Activated CD8-positive, alpha-beta T cell treated with anti-CD3 and anti-CD28 coated beads for 36 hours (primary cell): ENCODE measurements around the gene EGFR. TPM values are rescaled to one million over a fixed set of nuclear protein-coding genes. Genes with fewer than 3 reads are reported as not detected.

ENCODE experiments used
- ATAC-seq: fragments of 200-7000 bp; cut with Tn5 transposase; one replicate; pipeline ENCODE4 v1.10.0; 2021; ENCODE audit warnings: mild to moderate bottlenecking, moderate library complexity
- CTCF ChIA-PET: fragments of 350-600 bp; sonication (Branson Sonifier 250); formaldehyde crosslinking; loops from one replicate; lab custom pipeline; 2021; ENCODE audit warnings: antibody characterized with exemption; lab: Charles Lee
- POLR2A ChIA-PET: fragments of 350-600 bp; sonication (Branson Sonifier 250); formaldehyde crosslinking; loops from one replicate; lab custom pipeline; 2021; ENCODE audit warnings: antibody characterized with exemption; lab: Charles Lee
- DNase-seq: peaks from one replicate; pipeline ENCODE4 v3.0.0-alpha.2; 2020
- H3K27ac Mint-ChIP-seq: one replicate; pipeline ENCODE4 v1.8.0; 2021; ENCODE audit warnings: mild to moderate bottlenecking, mixed read lengths
- H3K27me3 Mint-ChIP-seq: one replicate; pipeline ENCODE4 v1.8.0; 2021; ENCODE audit warnings: mixed read lengths
- H3K36me3 Mint-ChIP-seq: one replicate; pipeline ENCODE4 v1.8.0; 2021; ENCODE audit warnings: low read depth, mixed read lengths
- H3K4me1 Mint-ChIP-seq: one replicate; pipeline ENCODE4 v1.8.0; 2021; ENCODE audit warnings: low read depth, mixed read lengths
- H3K4me3 Mint-ChIP-seq: one replicate; pipeline ENCODE4 v1.8.0; 2021; ENCODE audit warnings: mild to moderate bottlenecking, moderate library complexity, mixed read lengths
- H3K9me3 Mint-ChIP-seq: one replicate; pipeline ENCODE4 v1.8.0; 2021; ENCODE audit warnings: mixed read lengths
- CTCF ChIP-seq: fragments of 200-600 bp; IDR thresholded peaks from one replicate; pipeline ENCODE4 v1.8.0; 2022; ENCODE audit warnings: antibody characterized with exemption, mild to moderate bottlenecking
- intact Hi-C: fragments of 100-400 bp; cut with micrococcal nuclease; formaldehyde crosslinking; loops from one replicate; pipeline ENCODE4 v1.10.0; 2022
- total RNA-seq, 2 experiments: library from RNA; stranded (reverse); gene quantifications; one replicate each; pipeline ENCODE4 v1.2.3, GENCODE V29; 2021

Gene EGFR
- total RNA-seq, 2 experiments from 2014 or later: not detected

- Mint-ChIP-seq H3K4me3 (no peak overlapping the region), H3K27me3 (peaks cover 6% of the 10 kb centered on the region), H3K36me3 (no peaks in the 10 kb centered on the region), H3K27ac (no peak overlapping the region), H3K4me1 (peaks cover 2% of the 10 kb centered on the region), H3K9me3 (no peaks in the 10 kb centered on the region)
- DNase-seq (no peak), ATAC-seq (no peak)
- ChIA-PET POLR2A (no interaction called here), CTCF (interaction anchor here (1.4 kb wide), 1 partner anchor 16 kb away, joined by 3 read pairs; no protein-coding TSS in a partner anchor)
- no peak for TF ChIP-seq CTCF
- intact Hi-C loops: no loop called here
Measured at GRCh38 chr7:55152516-55152915, 133.7 kb downstream of the EGFR start.

DNA sequence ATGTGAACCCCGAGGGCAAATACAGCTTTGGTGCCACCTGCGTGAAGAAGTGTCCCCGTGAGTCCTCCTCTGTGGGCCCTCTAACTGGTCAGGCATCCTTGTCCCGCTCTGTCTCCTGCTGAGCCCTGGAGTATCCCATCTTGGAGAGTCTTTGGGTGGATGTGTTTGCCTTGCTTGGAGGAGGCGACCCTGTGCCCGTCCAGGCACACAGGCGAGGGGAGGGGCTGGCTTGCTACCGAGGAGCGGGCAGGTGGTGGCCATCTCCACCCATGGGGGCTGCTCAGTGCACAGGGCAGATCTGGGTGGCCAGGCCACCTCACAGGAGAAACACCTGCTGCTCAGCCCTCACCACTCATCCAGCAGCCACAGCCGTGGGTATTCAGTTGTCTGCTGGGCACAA, 135.3 kb downstream of the EGFR start:
- ATAC-seq (no peak), DNase-seq (no peak)
- intact Hi-C loops: no loop called here
- Mint-ChIP-seq H3K27ac (no peak overlapping the region), H3K9me3 (no peaks in the 10 kb centered on the region), H3K36me3 (no peaks in the 10 kb centered on the region), H3K4me1 (peaks cover 2% of the 10 kb centered on the region), H3K4me3 (no peak overlapping the region), H3K27me3 (peaks cover 2% of the 10 kb centered on the region)
- ChIA-PET POLR2A (no interaction called here), CTCF (interaction anchor here (1.1 kb wide), 1 partner anchor 100 kb away, joined by 5 read pairs; no protein-coding TSS in a partner anchor)
- no peak for TF ChIP-seq CTCF

- no peaks in the 10 kb centered on the region for H3K9me3 Mint-ChIP-seq
- intact Hi-C loops: no loop called here
- H3K4me1 Mint-ChIP-seq: peaks cover 2% of the 10 kb centered on the region
- no peak for TF ChIP-seq CTCF
- no peaks in the 10 kb centered on the region for H3K36me3 Mint-ChIP-seq
- POLR2A ChIA-PET: no interaction called here
- peaks cover 3% of the 10 kb centered on the region for H3K27me3 Mint-ChIP-seq
- no peak overlapping the region for H3K27ac Mint-ChIP-seq
- DNase-seq (no peak), ATAC-seq (no peak)
- CTCF ChIA-PET: interaction anchor here (1.1 kb wide), 1 partner anchor 99 kb away, joined by 5 read pairs; no protein-coding TSS in a partner anchor
- H3K4me3 Mint-ChIP-seq: no peak overlapping the region
Measured at GRCh38 chr7:55155351-55156117, 136.7 kb downstream of the EGFR start.

GRCh38 chr7:55156919-55157763, 138.3 kb downstream of the EGFR start:
- CTCF ChIA-PET: no interaction called here
- TF ChIP-seq CTCF: no peak
- no peak overlapping the region for H3K4me3 Mint-ChIP-seq
- peaks cover 2% of the 10 kb centered on the region for H3K4me1 Mint-ChIP-seq
- H3K27ac Mint-ChIP-seq: no peak overlapping the region
- no peaks in the 10 kb centered on the region for H3K36me3 Mint-ChIP-seq
- ATAC-seq (no peak), DNase-seq (no peak)
- intact Hi-C loops: no loop called here
- H3K27me3 Mint-ChIP-seq: peaks cover 5% of the 10 kb centered on the region
- H3K9me3 Mint-ChIP-seq: no peaks in the 10 kb centered on the region
- POLR2A ChIA-PET: no interaction called here

GRCh38 chr7:55157764-55158105, 138.9 kb downstream of the EGFR start:
- H3K9me3 Mint-ChIP-seq: no peaks in the 10 kb centered on the region
- ChIA-PET CTCF (no interaction called here), POLR2A (no interaction called here)
- intact Hi-C loops: no loop called here
- no peak overlapping the region for H3K27ac Mint-ChIP-seq
- no peaks in the 10 kb centered on the region for H3K36me3 Mint-ChIP-seq
- peaks cover 2% of the 10 kb centered on the region for H3K4me1 Mint-ChIP-seq
- no peak overlapping the region for H3K4me3 Mint-ChIP-seq
- peaks cover 5% of the 10 kb centered on the region for H3K27me3 Mint-ChIP-seq
- DNase-seq (no peak), ATAC-seq (no peak)
- no peak for TF ChIP-seq CTCF
